ENCODE measurements around the gene MRPS7. TPM values are rescaled to one million over a fixed set of nuclear protein-coding genes. Genes with fewer than 3 reads are reported as not detected.
A peak's percentile ranks its signal among the peaks of the same experiment; 100 is the strongest.

Gene MRPS7
- total RNA-seq, 1 experiment from 2014 or later, result 93.7 TPM

GRCh38 chr17:75269844-75270217, 8.2 kb downstream of the MRPS7 start:
- H3K27ac Mint-ChIP-seq, result peak overlapping the region in 2 of 3 experiments; percentile 44 to 81; a peak in 3 of 7 replicates
- Histone ChIP-seq H3K9ac (ENCODE audit: extremely low read depth, insufficient read length, low read length) (peak overlapping the region; percentile 42), H3K9me3 (ENCODE audit: control insufficient read depth, low read depth, low read length) (no peaks in the 10 kb centered on the region), H3K4me2 (ENCODE audit: insufficient read depth, insufficient read length, low read length) (peak overlapping the region; percentile 74), H2AFZ (ENCODE audit: low read length) (no peak overlapping the region), H3K14ac (ENCODE audit: insufficient read depth, low read length) (0 out of 2 replicates have a peak overlapping the region, but pooled peaks have one; percentile 4), H2AK5ac (ENCODE audit: insufficient read length, low read length) (no peak overlapping the region), H2BK20ac (ENCODE audit: low read depth, low read length, poor library complexity, severe bottlenecking) (no peak overlapping the region), H3T11ph (ENCODE audit: low read length) (no peak overlapping the region), H2BK5ac (ENCODE audit: insufficient read length, low read length) (no peak overlapping the region), H3K23ac (ENCODE audit: insufficient read length, low read depth, low read length) (no peak overlapping the region), H2BK15ac (ENCODE audit: low read depth, low read length) (no peak overlapping the region), H3K18ac (ENCODE audit: insufficient read length, low read depth, low read length) (no peak overlapping the region), H3K4ac (ENCODE audit: low read depth, low read length) (no peak overlapping the region), H3K79me1 (ENCODE audit: insufficient read depth, low read depth, low read length, poor library complexity, severe bottlenecking) (no peaks in the 10 kb centered on the region), H2BK120ac (ENCODE audit: low read depth, low read length, poor library complexity, severe bottlenecking) (no peak overlapping the region), H3K79me2 (ENCODE audit: insufficient read depth, low read length) (no peaks in the 10 kb centered on the region), H3K4me1 (ENCODE audit: insufficient read depth, low read length) (0 out of 2 replicates have a peak, but pooled peaks cover 2% of the 10 kb centered on the region), H3K56ac (ENCODE audit: insufficient read length, low read depth, low read length) (no peak overlapping the region), H4K8ac (replicated peaks; ENCODE audit: insufficient read length, low read depth, low read length) (no peak overlapping the region), H4K91ac (ENCODE audit: insufficient read length, low read depth, low read length) (no peak overlapping the region), H3K27me3 (ENCODE audit: insufficient read depth, low read length) (no peaks in the 10 kb centered on the region), H2BK12ac (ENCODE audit: insufficient read length, low read depth, low read length) (no peak overlapping the region), H3K23me2 (ENCODE audit: insufficient read length, low read depth, low read length, poor library complexity, severe bottlenecking) (peaks cover 22% of the 10 kb centered on the region), H4K20me1 (ENCODE audit: control insufficient read depth, insufficient read depth, insufficient read length) (no peaks in the 10 kb centered on the region), H4K5ac (ENCODE audit: insufficient read length, low read depth, low read length) (no peak overlapping the region), H3K27ac (ENCODE audit: insufficient read length, low read depth, low read length) (no peak overlapping the region)
- H3K4me1 Mint-ChIP-seq, result peaks cover 15 to 20% of the 10 kb centered on the region in 2 experiments
- WGBS (ENCODE audit: extremely low coverage, insufficient read length, low lambda C conversion rate), result no CpG with 5 or more reads among the region's 6 CpGs
- H3K36me3 Mint-ChIP-seq (ENCODE audit: insufficient read depth in 1 of 3, low read depth in 3 of 3), result peaks cover 0 to 41% (median 40%) of the 10 kb centered on the region in 3 experiments; a peak in 6 of 7 replicates
- TF ChIP-seq, protein P1, sequence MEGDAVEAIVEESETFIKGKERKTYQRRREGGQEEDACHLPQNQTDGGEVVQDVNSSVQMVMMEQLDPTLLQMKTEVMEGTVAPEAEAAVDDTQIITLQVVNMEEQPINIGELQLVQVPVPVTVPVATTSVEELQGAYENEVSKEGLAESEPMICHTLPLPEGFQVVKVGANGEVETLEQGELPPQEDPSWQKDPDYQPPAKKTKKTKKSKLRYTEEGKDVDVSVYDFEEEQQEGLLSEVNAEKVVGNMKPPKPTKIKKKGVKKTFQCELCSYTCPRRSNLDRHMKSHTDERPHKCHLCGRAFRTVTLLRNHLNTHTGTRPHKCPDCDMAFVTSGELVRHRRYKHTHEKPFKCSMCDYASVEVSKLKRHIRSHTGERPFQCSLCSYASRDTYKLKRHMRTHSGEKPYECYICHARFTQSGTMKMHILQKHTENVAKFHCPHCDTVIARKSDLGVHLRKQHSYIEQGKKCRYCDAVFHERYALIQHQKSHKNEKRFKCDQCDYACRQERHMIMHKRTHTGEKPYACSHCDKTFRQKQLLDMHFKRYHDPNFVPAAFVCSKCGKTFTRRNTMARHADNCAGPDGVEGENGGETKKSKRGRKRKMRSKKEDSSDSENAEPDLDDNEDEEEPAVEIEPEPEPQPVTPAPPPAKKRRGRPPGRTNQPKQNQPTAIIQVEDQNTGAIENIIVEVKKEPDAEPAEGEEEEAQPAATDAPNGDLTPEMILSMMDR (conservative IDR thresholded peaks at IDR 0.05), result no peak
- H3K27me3 Mint-ChIP-seq (ENCODE audit: low read depth), result no peaks in the 10 kb centered on the region; the same call in 1 of the 2 replicates
- no peak for DNase-seq
- H3K9me3 Mint-ChIP-seq, result no peaks in the 10 kb centered on the region
- peak overlapping the region; percentile 76 to 86 for H3K4me3 Mint-ChIP-seq
